GM12892 (cell line): ENCODE data around the gene BTBD17.

Source experiments
- POLR2A ChIP-seq: IDR thresholded peaks from 2 replicates; pipeline ENCODE4 v1.6.1; 2011; ENCODE audit warnings: low read depth, low read length, control low read depth
- POLR2AphosphoS5 ChIP-seq: IDR thresholded peaks from 2 replicates; pipeline ENCODE4 v1.6.1; 2011; ENCODE audit warnings: low read depth, low read length, control low read depth

DNA sequence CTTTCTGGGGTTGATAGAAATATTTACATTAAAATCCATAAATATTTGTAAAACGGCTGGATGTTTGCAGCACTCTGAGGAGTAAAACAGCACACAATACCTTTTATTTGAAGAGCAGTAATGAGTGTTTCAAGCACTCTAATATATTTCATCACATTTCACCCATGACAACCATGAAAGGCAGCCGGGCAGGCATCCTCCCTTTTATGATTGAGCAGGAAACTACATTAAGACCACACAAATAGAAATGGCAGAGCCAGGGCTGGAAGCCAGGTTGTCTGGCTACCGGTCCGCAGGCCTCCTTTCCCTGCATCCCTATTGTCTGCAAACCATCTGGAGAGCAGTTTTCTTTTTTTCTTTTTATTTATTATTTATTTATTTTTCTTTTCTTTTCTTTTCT is 47.1 kb upstream of the BTBD17 start:
- TF ChIP-seq POLR2A (no peak), POLR2AphosphoS5 (no peak)
